Kidney (tissue), 14 donors: ENCODE data around the gene TBC1D9. TPM values are rescaled to one million over a fixed set of nuclear protein-coding genes. Genes with fewer than 3 reads are reported as not detected.
A peak's percentile ranks its signal among the peaks of the same experiment; 100 is the strongest.

Experiments
- DNase-seq, 5 donors: peaks; one replicate each; pipeline ENCODE4 v3.0.0-alpha.2; 2013 to 2020
- FAIRE-seq: peaks from 2 replicates; lab custom pipeline; 2012; peaks lifted over from hg19 to GRCh38; lab: Jason Lieb, UNC
- H3K27ac ChIP-seq, 2 donors: one replicate each; pipeline ENCODE4 v1.7.0; 2013; ENCODE audit warnings: low read depth in 2 of 2, low read length in 2 of 2, inconsistent platforms in 1 of 2
- H3K27me3 ChIP-seq: one replicate; pipeline ENCODE4 v1.7.1; 2013; ENCODE audit warnings: low read length, inconsistent platforms; ENCODE audit not compliant: control insufficient read depth, insufficient read depth
- H3K36me3 ChIP-seq, 3 donors: one replicate each; pipeline versions ENCODE4 v1.7.0 to v1.7.1; 2013; ENCODE audit warnings: low read length in 3 of 3, control low read depth in 1 of 3, inconsistent platforms in 1 of 3; ENCODE audit not compliant: insufficient read depth in 3 of 3, control insufficient read depth in 2 of 3
- H3K4me1 ChIP-seq, 3 donors: one replicate each; pipeline versions ENCODE4 v1.7.0 to v1.7.1; 2013; ENCODE audit warnings: low read length in 3 of 3, inconsistent platforms in 1 of 3, low read depth in 1 of 3; ENCODE audit not compliant: control insufficient read depth in 2 of 3, insufficient read depth in 2 of 3
- H3K4me3 ChIP-seq, 3 donors: one replicate each; pipeline versions ENCODE4 v1.7.0 to v1.8.1; 2013; ENCODE audit warnings: low read length in 3 of 3, control low read depth in 1 of 3, inconsistent platforms in 1 of 3
- H3K9ac ChIP-seq, 3 donors: one replicate each; pipeline versions ENCODE4 v1.7.0 to v1.7.1; 2013; ENCODE audit warnings: low read length in 3 of 3, control low read depth in 1 of 3, inconsistent platforms in 1 of 3
- H3K9me3 ChIP-seq, 3 donors: one replicate each; pipeline versions ENCODE4 v1.7.0 to v1.7.1; 2013; ENCODE audit warnings: low read length in 3 of 3, control low read depth in 1 of 3, inconsistent platforms in 1 of 3; ENCODE audit not compliant: control insufficient read depth in 2 of 3, insufficient read depth in 1 of 3
- CTCF ChIP-seq: IDR thresholded peaks from 3 replicates; pipeline ENCODE4 v1.5.1; 2012; ENCODE audit warnings: mild to moderate bottlenecking, moderate library complexity, borderline replicate concordance; ENCODE audit not compliant: insufficient read depth; ENCODE audit errors: extremely low read depth
- intact Hi-C: fragments of 100-400 bp; cut with DNase I; formaldehyde crosslinking; loops from one replicate; pipeline ENCODE4 v1.11.1; 2022
- polyA plus RNA-seq: library from polyadenylated mRNA; stranded (reverse); fragments of 350-450 nt; fragmentation: Illumina TruSeq; extraction: RNeasy Lipid Tissue Mini Kit (QIAGEN cat#74804); gene quantifications from one replicate; pipeline ENCODE4 v1.2.3, GENCODE V29; 2014; ENCODE audit warnings: low read depth, low replicate concordance; ENCODE audit not compliant: insufficient read depth
- total RNA-seq: library from RNA; stranded (reverse); fragmentation: NEBNext Ultra II Directional; extraction: Animal tissue kit (Norgen Biotek cat#: 25700); gene quantifications from one replicate; pipeline ENCODE4 v1.2.1, GENCODE V29; 2021
- donor health status: control.
- donor health status: control.
- donor health status: control.
- donor health status: control.
- donor health status: control.
- donor health status: DM: yes; HTN: yes; CAD: no.
- donor health status: Normal renal cell carcinoma (clear cell type).

The TBC1D9 gene
- total and polyA plus RNA-seq, 2 donors from 2014 or later: 14.4 to 38.6 TPM

GRCh38 chr4:140742838-140743193 is 13.4 kb downstream of the TBC1D9 start:
- TF ChIP-seq CTCF: no peak
- H3K36me3 ChIP-seq: no peaks in the 10 kb centered on the region
- peaks cover 0 to 14% (median 11%) of the 10 kb centered on the region in 3 donors for H3K4me1 ChIP-seq
- no peaks in the 10 kb centered on the region for H3K27me3 ChIP-seq
- intact Hi-C loops: no loop called here
- no peak for DNase-seq
- no peaks in the 10 kb centered on the region for H3K9me3 ChIP-seq
- H3K27ac ChIP-seq: no peak overlapping the region
- no peak overlapping the region for H3K9ac ChIP-seq
- FAIRE-seq: no peak
- no peak overlapping the region for H3K4me3 ChIP-seq

- H3K4me3 ChIP-seq: no peak overlapping the region
- intact Hi-C loops: no loop called here
- H3K9ac ChIP-seq: no peak overlapping the region
- peaks cover 0 to 20% (median 14%) of the 10 kb centered on the region in 3 donors for H3K4me1 ChIP-seq
- no peak for DNase-seq
- no peaks in the 10 kb centered on the region for H3K9me3 ChIP-seq
- FAIRE-seq: no peak
- H3K27ac ChIP-seq: no peak overlapping the region
- TF ChIP-seq CTCF: no peak
- no peaks in the 10 kb centered on the region for H3K36me3 ChIP-seq
- H3K27me3 ChIP-seq: no peaks in the 10 kb centered on the region
Observed at GRCh38 chr4:140740906-140741670, 15.1 kb downstream of the TBC1D9 start.

GRCh38 chr4:140740422-140740821 is 15.8 kb downstream of the TBC1D9 start:
- H3K36me3 ChIP-seq: no peaks in the 10 kb centered on the region
- FAIRE-seq: no peak
- no peak for TF ChIP-seq CTCF
- H3K4me3 ChIP-seq: no peak overlapping the region
- no peaks in the 10 kb centered on the region for H3K27me3 ChIP-seq
- peaks cover 0 to 20% (median 14%) of the 10 kb centered on the region in 3 donors for H3K4me1 ChIP-seq
- H3K9ac ChIP-seq: no peak overlapping the region
- peak overlapping the region in 1 of 2 donors; percentile 52 for H3K27ac ChIP-seq
- intact Hi-C loops: no loop called here
- no peak for DNase-seq
- H3K9me3 ChIP-seq: no peaks in the 10 kb centered on the region

- Histone ChIP-seq H3K9me3 (no peaks in the 10 kb centered on the region), H3K36me3 (no peaks in the 10 kb centered on the region), H3K27me3 (no peaks in the 10 kb centered on the region), H3K9ac (no peak overlapping the region), H3K4me1 (peaks cover 0 to 20% (median 14%) of the 10 kb centered on the region in 3 donors), H3K4me3 (no peak overlapping the region), H3K27ac (peak overlapping the region in 1 of 2 donors; percentile 52)
- DNase-seq (no peak), FAIRE-seq (no peak)
- no peak for TF ChIP-seq CTCF
- intact Hi-C loops: no loop called here
Observed at GRCh38 chr4:140739971-140740370, 16.2 kb downstream of the TBC1D9 start.
